HG02763 (cell line): ENCODE measurements around the gene AKAP9.
"Not testable (repeated sequence)": the region's sequence is repeated elsewhere in the genome, so short reads cannot be mapped to it uniquely, and the experiment has no call there.

ENCODE experiments used
- ATAC-seq: cut with Tn5 transposase; IDR thresholded peaks from one replicate; pipeline ENCODE4 v1.9.1; 2021; ENCODE audit warnings: mild to moderate bottlenecking, moderate library complexity; ENCODE audit not compliant: unreplicated experiment

Gene AKAP9

GRCh38 chr7:92006046-92006445, 65.4 kb downstream of the AKAP9 start:
- no peak for ATAC-seq

GRCh38 chr7:92010215-92010614, 69.6 kb downstream of the AKAP9 start:
- ATAC-seq, result no peak

- no peak for ATAC-seq
Measured at GRCh38 chr7:92013611-92014010, 72.9 kb downstream of the AKAP9 start.

- ATAC-seq, result no peak
Measured at GRCh38 chr7:92020636-92021035, 80.0 kb downstream of the AKAP9 start.

GRCh38 chr7:92025260-92025659, 84.6 kb downstream of the AKAP9 start:
- ATAC-seq, result no peak

GRCh38 chr7:92026635-92027034, 86.0 kb downstream of the AKAP9 start:
- not testable (repeated sequence) for ATAC-seq

- not testable (repeated sequence) for ATAC-seq
Measured at GRCh38 chr7:92027128-92027527, 86.5 kb downstream of the AKAP9 start.

GRCh38 chr7:92028226-92028625, 87.6 kb downstream of the AKAP9 start:
- ATAC-seq, result no peak

GRCh38 chr7:92028686-92029085, 88.0 kb downstream of the AKAP9 start:
- no peak for ATAC-seq

GRCh38 chr7:92034116-92034515, 93.5 kb downstream of the AKAP9 start:
- no peak for ATAC-seq

- no peak for ATAC-seq
Measured at GRCh38 chr7:92035576-92035975, 94.9 kb downstream of the AKAP9 start.

GRCh38 chr7:92039900-92040299, 99.2 kb downstream of the AKAP9 start:
- no peak for ATAC-seq

GRCh38 chr7:92042056-92042737, 101.5 kb downstream of the AKAP9 start:
- no peak for ATAC-seq

GRCh38 chr7:92043098-92043497, 102.4 kb downstream of the AKAP9 start:
- ATAC-seq, result no peak

GRCh38 chr7:92043637-92044036, 103.0 kb downstream of the AKAP9 start:
- ATAC-seq, result no peak

GRCh38 chr7:92044148-92044547, 103.5 kb downstream of the AKAP9 start:
- no peak for ATAC-seq

GRCh38 chr7:92044940-92045339, 104.3 kb downstream of the AKAP9 start:
- no peak for ATAC-seq

GRCh38 chr7:92051655-92052054, 111.0 kb downstream of the AKAP9 start:
- ATAC-seq, result no peak

GRCh38 chr7:92052159-92052558, 111.5 kb downstream of the AKAP9 start:
- ATAC-seq, result no peak

GRCh38 chr7:92052684-92053083, 112.0 kb downstream of the AKAP9 start:
- ATAC-seq, result no peak

GRCh38 chr7:92053312-92053711, 112.7 kb downstream of the AKAP9 start:
- no peak for ATAC-seq

GRCh38 chr7:92056286-92056685, 115.6 kb downstream of the AKAP9 start:
- ATAC-seq, result no peak

- no peak for ATAC-seq
Measured at GRCh38 chr7:92057375-92057774, 116.7 kb downstream of the AKAP9 start.
